WTC11 (cell line): ENCODE results near the gene PKP2. TPM values are rescaled to one million over a fixed set of nuclear protein-coding genes. Genes with fewer than 3 reads are reported as not detected.

Source experiments
- ATAC-seq: fragments of 200-7000 bp; cut with Tn5 transposase; 2 replicates; pipeline ENCODE4 v1.10.0; 2021; ENCODE audit warnings: mild to moderate bottlenecking, moderate library complexity
- CTCF ChIA-PET: fragments of 300-600 bp; sonication (Branson Sonifier 250); formaldehyde crosslinking; loops from one replicate; lab custom pipeline; 2021; ENCODE audit warnings: antibody characterized with exemption; lab: Charles Lee
- POLR2A ChIA-PET: fragments of 350-600 bp; sonication (Branson Sonifier 250); formaldehyde crosslinking; loops from one replicate; lab custom pipeline; 2021; ENCODE audit warnings: antibody characterized with exemption; lab: Charles Lee
- DNase-seq: peaks from one replicate; pipeline ENCODE4 v3.0.0; 2021; ENCODE audit warnings: low spot score
- H3K27ac Mint-ChIP-seq: 2 replicates; pipeline ENCODE4 v1.8.0; 2021; ENCODE audit warnings: mixed read lengths
- H3K27me3 Mint-ChIP-seq: 2 replicates; pipeline ENCODE4 v1.8.0; 2021; ENCODE audit warnings: low read depth, mild to moderate bottlenecking, moderate library complexity, mixed read lengths
- H3K36me3 Mint-ChIP-seq: 2 replicates; pipeline ENCODE4 v1.8.0; 2021; ENCODE audit warnings: mixed read lengths
- H3K4me1 Mint-ChIP-seq: 2 replicates; pipeline ENCODE4 v1.8.0; 2022; ENCODE audit warnings: mixed read lengths
- H3K4me3 Mint-ChIP-seq: 2 replicates; pipeline ENCODE4 v1.8.0; 2021; ENCODE audit warnings: mild to moderate bottlenecking, moderate library complexity, mixed read lengths
- H3K9me3 Mint-ChIP-seq: 2 replicates; pipeline ENCODE4 v1.8.0; 2021; ENCODE audit warnings: mixed read lengths
- AFF4 ChIP-seq: sonication (generic); formaldehyde crosslinking; IDR thresholded peaks from 2 replicates; pipeline ENCODE4 v1.8.1; 2023; ENCODE audit warnings: mild to moderate bottlenecking, missing genetic modification reagents, borderline replicate concordance
- CBFB ChIP-seq: sonication (generic); formaldehyde crosslinking; IDR thresholded peaks from 2 replicates; pipeline ENCODE4 v1.8.1; 2022; ENCODE audit warnings: mild to moderate bottlenecking, low read depth, missing genetic modification reagents
- FOXJ3 ChIP-seq: sonication (generic); formaldehyde crosslinking; IDR thresholded peaks from 2 replicates; pipeline ENCODE4 v1.9.0; 2021; ENCODE audit warnings: missing genetic modification reagents, mild to moderate bottlenecking, borderline replicate concordance
- FOXP4 ChIP-seq: sonication (generic); formaldehyde crosslinking; IDR thresholded peaks from 2 replicates; pipeline ENCODE4 v1.8.0; 2022; ENCODE audit warnings: mild to moderate bottlenecking, missing genetic modification reagents
- GABPB1 ChIP-seq: sonication (generic); formaldehyde crosslinking; IDR thresholded peaks from 2 replicates; pipeline ENCODE4 v1.8.1; 2023; ENCODE audit warnings: mild to moderate bottlenecking, missing genetic modification reagents
- GRHL2 ChIP-seq: fragments of 250-450 bp; sonication (Bioruptor Pico); IDR thresholded peaks from 2 replicates; pipeline ENCODE4 v1.8.0; 2022; ENCODE audit warnings: mild to moderate bottlenecking, moderate library complexity; ENCODE audit not compliant: insufficient replicate concordance, severe bottlenecking
- MLX ChIP-seq: sonication (generic); formaldehyde crosslinking; IDR thresholded peaks from 2 replicates; pipeline ENCODE4 v1.8.1; 2023; ENCODE audit warnings: mild to moderate bottlenecking, missing genetic modification reagents, moderate library complexity
- OVOL2 ChIP-seq: fragments of 250-450 bp; sonication (Bioruptor Pico); IDR thresholded peaks from 2 replicates; pipeline ENCODE4 v1.9.0; 2021; ENCODE audit warnings: mild to moderate bottlenecking, borderline replicate concordance
- RELA ChIP-seq: sonication (generic); formaldehyde crosslinking; IDR thresholded peaks from 2 replicates; pipeline ENCODE4 v1.8.1; 2022; ENCODE audit warnings: missing genetic modification reagents, mild to moderate bottlenecking, borderline replicate concordance
- SOX15 ChIP-seq: fragments of 250-450 bp; sonication (Bioruptor Pico); IDR thresholded peaks from 2 replicates; pipeline ENCODE4 v1.9.0; 2021; ENCODE audit warnings: mild to moderate bottlenecking
- SP1 ChIP-seq: sonication (generic); formaldehyde crosslinking; conservative IDR thresholded peaks from 2 replicates; pipeline ENCODE4 v1.8.1; 2022; ENCODE audit warnings: missing genetic modification reagents
- STAT6 ChIP-seq: sonication (generic); formaldehyde crosslinking; conservative IDR thresholded peaks from 2 replicates; pipeline ENCODE4 v1.8.1; 2023; ENCODE audit warnings: mild to moderate bottlenecking, low read depth, missing genetic modification reagents, moderate library complexity
- TP53 ChIP-seq: sonication (generic); formaldehyde crosslinking; IDR thresholded peaks from 2 replicates; pipeline ENCODE4 v1.8.1; 2023; ENCODE audit warnings: mild to moderate bottlenecking, missing genetic modification reagents
- ZBTB43 ChIP-seq: sonication (generic); formaldehyde crosslinking; IDR thresholded peaks from 2 replicates; pipeline ENCODE4 v1.8.1; 2023; ENCODE audit warnings: mild to moderate bottlenecking, missing genetic modification reagents
- ZNF425 ChIP-seq: fragments of 250-450 bp; sonication (Bioruptor Pico); conservative IDR thresholded peaks from 2 replicates; pipeline ENCODE4 v1.9.0; 2021; ENCODE audit warnings: mild to moderate bottlenecking
- ZNF532 ChIP-seq: fragments of 250-450 bp; sonication (Bioruptor Pico); IDR thresholded peaks from 2 replicates; pipeline ENCODE4 v1.9.0; 2021; ENCODE audit warnings: mild to moderate bottlenecking, borderline replicate concordance
- total RNA-seq: library from RNA; stranded (reverse); gene quantifications from 3 replicates; pipeline ENCODE4 v1.2.3, GENCODE V29; 2021

Gene PKP2
- total RNA-seq, 1 experiment from 2014 or later, result 22.0 TPM

GRCh38 chr12:32893458-32893857, 3.1 kb downstream of the PKP2 start:
- H3K9me3 Mint-ChIP-seq, result no peaks in the 10 kb centered on the region
- H3K4me3 Mint-ChIP-seq, result peak overlapping the region; percentile 46
- TF ChIP-seq GABPB1 (CRISPR knock-in tag), result 0 out of 2 replicates have a peak, but pooled peaks have one; percentile 19
- no peak for TF ChIP-seq ZNF425
- TF ChIP-seq, all 79 proteins: peak for 1
- ChIA-PET POLR2A (interaction anchor here (0.6 to 0.9 kb wide), 4 partner anchors 25 to 138 kb away, joined by 3 to 7 read pairs (median 3); partner anchors contain the start of gene YARS2), CTCF (interaction anchor here (0.5 to 2.3 kb wide), 3 partner anchors 138 to 1258 kb away, joined by 3 to 11 read pairs (median 5); partner anchors contain the start of gene YARS2)
- peaks cover 60% of the 10 kb centered on the region for H3K4me1 Mint-ChIP-seq
- peaks cover 10% of the 10 kb centered on the region for H3K27me3 Mint-ChIP-seq
- ATAC-seq (no peak), DNase-seq (no peak)
- peak overlapping the region; percentile 96 for H3K27ac Mint-ChIP-seq
- H3K36me3 Mint-ChIP-seq, result 0 out of 2 replicates have a peak, but pooled peaks cover 3% of the 10 kb centered on the region

- H3K9me3 Mint-ChIP-seq, result no peaks in the 10 kb centered on the region
- peaks cover 10% of the 10 kb centered on the region for H3K27me3 Mint-ChIP-seq
- ATAC-seq (no peak), DNase-seq (no peak)
- CTCF ChIA-PET, result interaction anchor here (0.5 to 2.3 kb wide), 2 partner anchors 138 to 1129 kb away, joined by 3 to 11 read pairs; partner anchors contain the start of gene YARS2
- peak overlapping the region; percentile 46 for H3K4me3 Mint-ChIP-seq
- POLR2A ChIA-PET, result interaction anchor here (0.6 to 0.9 kb wide), 4 partner anchors 24 to 138 kb away, joined by 3 to 7 read pairs (median 3); partner anchors contain the start of gene YARS2
- 0 out of 2 replicates have a peak, but pooled peaks cover 3% of the 10 kb centered on the region for H3K36me3 Mint-ChIP-seq
- H3K4me1 Mint-ChIP-seq, result peaks cover 58% of the 10 kb centered on the region
- peak overlapping the region; percentile 96 for H3K27ac Mint-ChIP-seq
- TF ChIP-seq GRHL2, result no peak
- no peak for TF ChIP-seq TP53
- TF ChIP-seq MLX, result no peak
- no peak for TF ChIP-seq AFF4 (CRISPR knock-in tag)
- TF ChIP-seq CBFB, result no peak
- TF ChIP-seq SP1 (CRISPR knock-in tag), result no peak
- TF ChIP-seq STAT6, result no peak
- no peak for TF ChIP-seq RELA
- no peak for TF ChIP-seq ZBTB43 (CRISPR knock-in tag)
- TF ChIP-seq ZNF532 (CRISPR knock-in tag), result no peak
- no peak for TF ChIP-seq FOXP4
- no peak for TF ChIP-seq SOX15 (CRISPR knock-in tag)
- no peak for TF ChIP-seq FOXJ3
- TF ChIP-seq OVOL2 (CRISPR knock-in tag), result no peak
Observed at GRCh38 chr12:32893043-32893442, 3.5 kb downstream of the PKP2 start.
